GM12878 (cell line): Measurements from ENCODE around the gene PRKAB2. TPM values are rescaled to one million over a fixed set of nuclear protein-coding genes. Genes with fewer than 3 reads are reported as not detected.

Experiments
- CEBPB ChIP-seq, 2 experiments: fragments of 150-350 bp in 1 of 2; IDR thresholded peaks; 2 replicates each; pipeline ENCODE4 v1.6.1; 2012 to 2014; ENCODE audit warnings: low read depth in 2 of 2, low read length in 2 of 2, borderline replicate concordance in 1 of 2, inconsistent platforms in 1 of 2
- ETV6 ChIP-seq, 2 experiments: fragments of 450-650 bp in 1 of 2; IDR thresholded peaks in 1 of 2; conservative IDR thresholded peaks in 1 of 2; 2 replicates each; pipeline ENCODE4 v1.6.1; 2014; ENCODE audit warnings: antibody characterized with exemption in 1 of 2, borderline replicate concordance in 1 of 2, low read depth in 1 of 2, mild to moderate bottlenecking in 1 of 2, moderate library complexity in 1 of 2
- EZH2 ChIP-seq: IDR thresholded peaks from 2 replicates; pipeline ENCODE4 v1.6.1; 2012; ENCODE audit warnings: low read depth, mild to moderate bottlenecking, control low read depth, inconsistent platforms, low read length, borderline replicate concordance; ENCODE audit not compliant: control insufficient read depth
- FOS ChIP-seq: IDR thresholded peaks from 3 replicates; pipeline ENCODE4 v1.6.1; 2011; ENCODE audit warnings: borderline replicate concordance; ENCODE audit not compliant: insufficient read length; ENCODE audit errors: extremely low read depth
- FOXM1 ChIP-seq: IDR thresholded peaks from 2 replicates; pipeline ENCODE4 v1.6.1; 2012; ENCODE audit warnings: low read depth, mild to moderate bottlenecking, inconsistent platforms, low read length, moderate library complexity
- HDAC6 ChIP-seq: fragments of 200-600 bp; sonication (generic); IDR thresholded peaks from one replicate; pipeline ENCODE4 v1.8.0; 2017; ENCODE audit warnings: antibody characterized with exemption; ENCODE audit not compliant: unreplicated experiment
- IRF4 ChIP-seq: IDR thresholded peaks from 2 replicates; pipeline ENCODE4 v1.6.1; 2011; ENCODE audit warnings: low read depth, low read length
- MEF2A ChIP-seq: IDR thresholded peaks from 2 replicates; pipeline ENCODE4 v1.6.1; 2011; ENCODE audit warnings: low read depth, mild to moderate bottlenecking, low read length, moderate library complexity; ENCODE audit not compliant: insufficient read depth
- MXI1 ChIP-seq: fragments of 150-350 bp; IDR thresholded peaks from 2 replicates; pipeline ENCODE4 v1.6.1; 2011; ENCODE audit warnings: low read depth, mild to moderate bottlenecking, inconsistent platforms, low read length, improper control_type of control experiment
- POLR2AphosphoS2 ChIP-seq: IDR thresholded peaks from 2 replicates; pipeline ENCODE4 v1.6.1; 2011; ENCODE audit warnings: low read depth, mild to moderate bottlenecking, low read length, improper control_type of control experiment, moderate library complexity
- POLR2AphosphoS5 ChIP-seq: IDR thresholded peaks from 2 replicates; pipeline ENCODE4 v1.6.1; 2011; ENCODE audit warnings: mild to moderate bottlenecking, low read length, inconsistent platforms
- RAD21 ChIP-seq: IDR thresholded peaks from 2 replicates; pipeline ENCODE4 v1.6.1; 2011; ENCODE audit warnings: mild to moderate bottlenecking, low read depth, low read length, moderate library complexity; ENCODE audit not compliant: insufficient read depth
- RUNX3 ChIP-seq: IDR thresholded peaks from 2 replicates; pipeline ENCODE4 v1.6.1; 2012; ENCODE audit warnings: low read length, inconsistent platforms
- SMAD5 ChIP-seq: IDR thresholded peaks from 2 replicates; pipeline ENCODE4 v1.6.1; 2016; ENCODE audit warnings: antibody characterized with exemption, low read depth
- SREBF2 ChIP-seq: IDR thresholded peaks from 2 replicates; pipeline ENCODE4 v1.6.1; 2012; ENCODE audit warnings: mild to moderate bottlenecking, low read length
- STAT3 ChIP-seq: IDR thresholded peaks from 2 replicates; pipeline ENCODE4 v1.6.1; 2011; ENCODE audit warnings: low read depth, low read length, improper control_type of control experiment
- SUZ12 ChIP-seq: fragments of 200-600 bp; sonication (generic); IDR thresholded peaks from one replicate; pipeline ENCODE4 v1.6.1; 2018; ENCODE audit warnings: antibody characterized with exemption, mild to moderate bottlenecking; ENCODE audit not compliant: unreplicated experiment
- polyA plus RNA-seq, 11 experiments: library from polyadenylated mRNA; depleted of rRNA in 4 of 11; unstranded in 6 of 11; stranded (reverse) in 5 of 11; fragments of >200 nt; fragmentation: Nextera tagmentation in 4 of 11; fragmentation: Illumina TruSeq in 1 of 11; extraction: Ambion mirVana in 4 of 11; extraction: Trizol in 1 of 11; gene quantifications; 1 replicate in 1 of 11; 2 replicates in 10 of 11; pipeline versions ENCODE4 v1.2.1 to v1.2.3, GENCODE V29; 2011 to 2016; ENCODE audit warnings: inconsistent platforms in 2 of 11, missing spikeins in 2 of 11, low read depth in 1 of 11
- total RNA-seq, 4 experiments: library from RNA; depleted of rRNA in 3 of 4; stranded (reverse); fragments of >200 nt in 3 of 4; fragmentation: Illumina TruSeq in 1 of 4; extraction: Trizol in 1 of 4; gene quantifications; 2 replicates each; pipeline versions ENCODE4 v1.2.1 to v1.2.3, GENCODE V29; 2013 to 2021
- TF ChIP-seq, protein P1 (sequence below): fragments of 450-650 bp; IDR thresholded peaks from 2 replicates; pipeline ENCODE4 v1.6.1; 2016; ENCODE audit warnings: mild to moderate bottlenecking
- TF ChIP-seq, protein P2 (sequence below): fragments of 450-650 bp; IDR thresholded peaks from 2 replicates; pipeline ENCODE4 v1.6.1; 2017; ENCODE audit warnings: borderline replicate concordance
- TF ChIP-seq, protein P3 (sequence below): IDR thresholded peaks from 2 replicates; pipeline ENCODE4 v1.6.1; 2012; ENCODE audit warnings: low read length, inconsistent platforms
- TF ChIP-seq, protein P4 (sequence below): fragments of 450-650 bp; IDR thresholded peaks from 2 replicates; pipeline ENCODE4 v1.6.1; 2017; ENCODE audit warnings: mild to moderate bottlenecking, moderate library complexity

PRKAB2 gene
- total and polyA plus RNA-seq, 10 of the 15 experiments (the other 5 are each of a cell fraction or from before 2014, with no cell fraction given): 2.2 to 26.4 (median 6.7) TPM

DNA sequence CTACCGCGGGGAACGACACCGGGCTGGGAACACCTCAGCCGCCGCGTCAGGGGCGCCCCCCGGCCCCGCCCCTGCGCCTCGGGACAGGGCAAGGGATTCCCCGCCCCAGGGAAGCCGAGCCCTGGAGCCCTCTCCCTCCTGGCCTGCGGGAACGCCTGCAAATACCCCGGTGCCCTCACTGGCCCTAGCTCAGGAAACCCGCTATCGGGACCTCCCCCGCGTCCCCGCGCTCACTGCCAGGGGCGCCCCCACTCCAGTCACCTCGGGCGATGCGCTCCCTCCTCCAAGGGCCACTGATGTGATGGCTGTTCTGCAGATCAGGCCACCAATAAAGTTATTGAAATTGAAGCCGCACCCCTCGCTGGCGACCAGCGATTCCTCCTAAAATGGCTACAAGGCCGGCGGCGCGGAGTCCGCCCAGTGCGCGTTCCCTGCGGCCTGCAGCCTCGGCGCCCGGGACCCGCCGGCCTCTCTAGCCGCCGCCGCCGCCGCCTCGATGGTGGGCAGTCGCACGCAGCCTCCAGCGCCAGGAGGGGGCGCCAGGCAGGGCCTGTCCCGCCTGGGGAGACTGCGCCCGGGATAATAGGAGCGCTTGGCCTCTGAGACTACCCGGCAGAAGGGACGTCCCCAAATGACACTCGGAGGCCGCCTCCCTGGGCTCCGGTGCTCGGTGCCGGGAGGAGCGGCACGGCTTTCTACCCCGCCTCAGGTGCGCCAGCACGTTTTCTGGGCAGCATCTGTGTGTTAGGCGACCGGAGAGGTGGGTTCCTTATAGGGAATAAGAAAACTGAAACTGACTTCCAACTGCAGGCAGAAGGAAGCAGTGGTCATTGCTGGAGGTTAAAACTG, at the start of gene PRKAB2 (continued):
- TF ChIP-seq, protein P1, sequence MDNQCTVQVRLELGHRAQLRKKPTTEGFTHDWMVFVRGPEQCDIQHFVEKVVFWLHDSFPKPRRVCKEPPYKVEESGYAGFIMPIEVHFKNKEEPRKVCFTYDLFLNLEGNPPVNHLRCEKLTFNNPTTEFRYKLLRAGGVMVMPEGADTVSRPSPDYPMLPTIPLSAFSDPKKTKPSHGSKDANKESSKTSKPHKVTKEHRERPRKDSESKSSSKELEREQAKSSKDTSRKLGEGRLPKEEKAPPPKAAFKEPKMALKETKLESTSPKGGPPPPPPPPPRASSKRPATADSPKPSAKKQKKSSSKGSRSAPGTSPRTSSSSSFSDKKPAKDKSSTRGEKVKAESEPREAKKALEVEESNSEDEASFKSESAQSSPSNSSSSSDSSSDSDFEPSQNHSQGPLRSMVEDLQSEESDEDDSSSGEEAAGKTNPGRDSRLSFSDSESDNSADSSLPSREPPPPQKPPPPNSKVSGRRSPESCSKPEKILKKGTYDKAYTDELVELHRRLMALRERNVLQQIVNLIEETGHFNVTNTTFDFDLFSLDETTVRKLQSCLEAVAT: no peak
- TF ChIP-seq EZH2 (no peak), RAD21 (peak; percentile 60), MEF2A (peak; percentile 52; the same call in 1 of the 2 replicates), MXI1 (peak; percentile 46; the same call in 1 of the 2 replicates), SUZ12 (no peak), FOXM1 (no peak), IRF4 (0 out of 2 replicates have a peak, but pooled peaks have one; percentile 21), HDAC6 (no peak), SREBF2 (no peak), RUNX3 (peak; percentile 84), ETV6 (conservative IDR thresholded peaks at IDR 0.05 in 1 of 2, IDR thresholded peaks at IDR 0.05 in 1 of 2; ENCODE audit: borderline replicate concordance in 1 of 2, low read depth in 1 of 2) (peak; percentile 40 to 64; a peak in 1 of 4 replicates), STAT3 (no peak), POLR2AphosphoS5 (peak; percentile 51; the same call in 1 of the 2 replicates), FOS (no peak), SMAD5 (no peak), CEBPB (IDR thresholded peaks at IDR 0.05; ENCODE audit: borderline replicate concordance in 1 of 2, low read depth in 2 of 2, low read length in 2 of 2) (no peak), POLR2AphosphoS2 (no peak)
- TF ChIP-seq, protein P2, sequence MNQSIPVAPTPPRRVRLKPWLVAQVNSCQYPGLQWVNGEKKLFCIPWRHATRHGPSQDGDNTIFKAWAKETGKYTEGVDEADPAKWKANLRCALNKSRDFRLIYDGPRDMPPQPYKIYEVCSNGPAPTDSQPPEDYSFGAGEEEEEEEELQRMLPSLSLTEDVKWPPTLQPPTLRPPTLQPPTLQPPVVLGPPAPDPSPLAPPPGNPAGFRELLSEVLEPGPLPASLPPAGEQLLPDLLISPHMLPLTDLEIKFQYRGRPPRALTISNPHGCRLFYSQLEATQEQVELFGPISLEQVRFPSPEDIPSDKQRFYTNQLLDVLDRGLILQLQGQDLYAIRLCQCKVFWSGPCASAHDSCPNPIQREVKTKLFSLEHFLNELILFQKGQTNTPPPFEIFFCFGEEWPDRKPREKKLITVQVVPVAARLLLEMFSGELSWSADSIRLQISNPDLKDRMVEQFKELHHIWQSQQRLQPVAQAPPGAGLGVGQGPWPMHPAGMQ: no peak
- TF ChIP-seq, protein P3, sequence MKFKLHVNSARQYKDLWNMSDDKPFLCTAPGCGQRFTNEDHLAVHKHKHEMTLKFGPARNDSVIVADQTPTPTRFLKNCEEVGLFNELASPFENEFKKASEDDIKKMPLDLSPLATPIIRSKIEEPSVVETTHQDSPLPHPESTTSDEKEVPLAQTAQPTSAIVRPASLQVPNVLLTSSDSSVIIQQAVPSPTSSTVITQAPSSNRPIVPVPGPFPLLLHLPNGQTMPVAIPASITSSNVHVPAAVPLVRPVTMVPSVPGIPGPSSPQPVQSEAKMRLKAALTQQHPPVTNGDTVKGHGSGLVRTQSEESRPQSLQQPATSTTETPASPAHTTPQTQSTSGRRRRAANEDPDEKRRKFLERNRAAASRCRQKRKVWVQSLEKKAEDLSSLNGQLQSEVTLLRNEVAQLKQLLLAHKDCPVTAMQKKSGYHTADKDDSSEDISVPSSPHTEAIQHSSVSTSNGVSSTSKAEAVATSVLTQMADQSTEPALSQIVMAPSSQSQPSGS: no peak
- TF ChIP-seq, protein P4, sequence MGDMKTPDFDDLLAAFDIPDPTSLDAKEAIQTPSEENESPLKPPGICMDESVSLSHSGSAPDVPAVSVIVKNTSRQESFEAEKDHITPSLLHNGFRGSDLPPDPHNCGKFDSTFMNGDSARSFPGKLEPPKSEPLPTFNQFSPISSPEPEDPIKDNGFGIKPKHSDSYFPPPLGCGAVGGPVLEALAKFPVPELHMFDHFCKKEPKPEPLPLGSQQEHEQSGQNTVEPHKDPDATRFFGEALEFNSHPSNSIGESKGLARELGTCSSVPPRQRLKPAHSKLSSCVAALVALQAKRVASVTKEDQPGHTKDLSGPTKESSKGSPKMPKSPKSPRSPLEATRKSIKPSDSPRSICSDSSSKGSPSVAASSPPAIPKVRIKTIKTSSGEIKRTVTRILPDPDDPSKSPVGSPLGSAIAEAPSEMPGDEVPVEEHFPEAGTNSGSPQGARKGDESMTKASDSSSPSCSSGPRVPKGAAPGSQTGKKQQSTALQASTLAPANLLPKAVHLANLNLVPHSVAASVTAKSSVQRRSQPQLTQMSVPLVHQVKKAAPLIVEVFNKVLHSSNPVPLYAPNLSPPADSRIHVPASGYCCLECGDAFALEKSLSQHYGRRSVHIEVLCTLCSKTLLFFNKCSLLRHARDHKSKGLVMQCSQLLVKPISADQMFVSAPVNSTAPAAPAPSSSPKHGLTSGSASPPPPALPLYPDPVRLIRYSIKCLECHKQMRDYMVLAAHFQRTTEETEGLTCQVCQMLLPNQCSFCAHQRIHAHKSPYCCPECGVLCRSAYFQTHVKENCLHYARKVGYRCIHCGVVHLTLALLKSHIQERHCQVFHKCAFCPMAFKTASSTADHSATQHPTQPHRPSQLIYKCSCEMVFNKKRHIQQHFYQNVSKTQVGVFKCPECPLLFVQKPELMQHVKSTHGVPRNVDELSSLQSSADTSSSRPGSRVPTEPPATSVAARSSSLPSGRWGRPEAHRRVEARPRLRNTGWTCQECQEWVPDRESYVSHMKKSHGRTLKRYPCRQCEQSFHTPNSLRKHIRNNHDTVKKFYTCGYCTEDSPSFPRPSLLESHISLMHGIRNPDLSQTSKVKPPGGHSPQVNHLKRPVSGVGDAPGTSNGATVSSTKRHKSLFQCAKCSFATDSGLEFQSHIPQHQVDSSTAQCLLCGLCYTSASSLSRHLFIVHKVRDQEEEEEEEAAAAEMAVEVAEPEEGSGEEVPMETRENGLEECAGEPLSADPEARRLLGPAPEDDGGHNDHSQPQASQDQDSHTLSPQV: peak; percentile 88
